Tibial nerve (tissue), 4 donors: ENCODE measurements around the gene VPS41. TPM values are rescaled to one million over a fixed set of nuclear protein-coding genes. Genes with fewer than 3 reads are reported as not detected.

Source experiments
- DNase-seq, 2 donors: peaks; one replicate each; pipeline ENCODE4 v3.0.0-alpha.2; 2019; ENCODE audit warnings: low spot score in 2 of 2
- H3K27ac ChIP-seq, 4 donors: fragments of 200-600 bp; sonication (generic) in 3 of 4; one replicate each; pipeline ENCODE4 v1.5.1; 2017 to 2019; ENCODE audit warnings: mild to moderate bottlenecking in 1 of 4
- H3K27me3 ChIP-seq, 2 donors: fragments of 200-600 bp; sonication (generic) in 1 of 2; one replicate each; pipeline versions ENCODE4 v1.5.1 to v1.6.0; 2017 to 2019
- H3K36me3 ChIP-seq, 3 donors: fragments of 200-600 bp; sonication (generic); one replicate each; pipeline ENCODE4 v1.5.1; 2018 to 2019
- H3K4me1 ChIP-seq, 4 donors: fragments of 200-600 bp; sonication (generic) in 3 of 4; one replicate each; pipeline ENCODE4 v1.5.1; 2017 to 2019
- H3K4me3 ChIP-seq, 4 donors: fragments of 200-600 bp; sonication (generic) in 3 of 4; one replicate each; pipeline ENCODE4 v1.5.1; 2017 to 2019; ENCODE audit warnings: mild to moderate bottlenecking in 1 of 4, moderate library complexity in 1 of 4
- H3K9me3 ChIP-seq, 4 donors: fragments of 200-600 bp; sonication (generic) in 3 of 4; one replicate each; pipeline ENCODE4 v1.5.1; 2017 to 2019
- EP300 ChIP-seq, 2 donors: sonication (generic); formaldehyde crosslinking; IDR thresholded peaks; one replicate each; pipeline ENCODE4 v1.6.1; 2017; ENCODE audit warnings: antibody characterized with exemption in 2 of 2, mild to moderate bottlenecking in 1 of 2
- POLR2A ChIP-seq, 2 donors: fragments of 450-650 bp; IDR thresholded peaks; one replicate each; pipeline ENCODE4 v1.6.1; 2017; ENCODE audit warnings: antibody characterized with exemption in 2 of 2, mild to moderate bottlenecking in 2 of 2, moderate library complexity in 2 of 2
- WGBS, 2 donors: methylation state at CpG; one replicate each; pipeline ENCODE4 v1.1.5; 2018; 5-methylcytosine and 5-hydroxymethylcytosine counted together
- total RNA-seq, 4 donors: library from RNA; depleted of rRNA; stranded (reverse); fragments of >200 nt; gene quantifications; one replicate each; pipeline ENCODE4 v1.1.0, GENCODE V29; 2016
- TF ChIP-seq, protein P1 (sequence below), 5 experiments: fragments of 200-600 bp in 3 of 5; fragments of 450-650 bp in 2 of 5; sonication (generic) in 3 of 5; IDR thresholded peaks; one replicate each; pipeline ENCODE4 v1.5.1; 2016 to 2019; ENCODE audit warnings: antibody characterized with exemption in 5 of 5, mild to moderate bottlenecking in 3 of 5, moderate library complexity in 2 of 5

Gene VPS41
- total RNA-seq, 4 donors from 2014 or later, result 31.2 to 47.5 (median 47.2) TPM

DNA sequence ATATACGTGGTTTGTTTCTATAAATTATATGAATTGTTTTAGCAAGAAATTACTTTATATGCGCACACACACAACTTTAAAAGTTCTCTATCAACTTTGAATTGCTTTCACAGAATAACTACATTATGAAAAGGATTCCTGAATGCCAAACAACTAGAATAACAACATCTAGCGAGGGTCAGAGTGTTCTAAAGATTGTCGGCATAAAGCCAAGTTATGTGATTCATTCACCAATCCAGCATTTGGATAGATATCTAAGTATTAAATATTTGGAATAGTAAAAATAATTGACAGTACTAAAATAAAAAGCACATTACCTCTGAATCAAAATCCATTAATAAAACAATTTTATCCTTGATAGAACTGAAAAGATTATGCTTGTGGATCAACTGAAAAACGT is 152.5 kb downstream of the VPS41 start:
- H3K36me3 ChIP-seq, result peaks cover 0 to 60% (median 0%) of the 10 kb centered on the region in 3 donors
- H3K27me3 ChIP-seq, result no peaks in the 10 kb centered on the region
- no peak for DNase-seq
- H3K4me1 ChIP-seq, result no peaks in the 10 kb centered on the region
- no peak overlapping the region for H3K4me3 ChIP-seq
- no peak overlapping the region for H3K27ac ChIP-seq
- no peak for TF ChIP-seq EP300 (IDR thresholded peaks at IDR 0.05)
- TF ChIP-seq, protein P1, sequence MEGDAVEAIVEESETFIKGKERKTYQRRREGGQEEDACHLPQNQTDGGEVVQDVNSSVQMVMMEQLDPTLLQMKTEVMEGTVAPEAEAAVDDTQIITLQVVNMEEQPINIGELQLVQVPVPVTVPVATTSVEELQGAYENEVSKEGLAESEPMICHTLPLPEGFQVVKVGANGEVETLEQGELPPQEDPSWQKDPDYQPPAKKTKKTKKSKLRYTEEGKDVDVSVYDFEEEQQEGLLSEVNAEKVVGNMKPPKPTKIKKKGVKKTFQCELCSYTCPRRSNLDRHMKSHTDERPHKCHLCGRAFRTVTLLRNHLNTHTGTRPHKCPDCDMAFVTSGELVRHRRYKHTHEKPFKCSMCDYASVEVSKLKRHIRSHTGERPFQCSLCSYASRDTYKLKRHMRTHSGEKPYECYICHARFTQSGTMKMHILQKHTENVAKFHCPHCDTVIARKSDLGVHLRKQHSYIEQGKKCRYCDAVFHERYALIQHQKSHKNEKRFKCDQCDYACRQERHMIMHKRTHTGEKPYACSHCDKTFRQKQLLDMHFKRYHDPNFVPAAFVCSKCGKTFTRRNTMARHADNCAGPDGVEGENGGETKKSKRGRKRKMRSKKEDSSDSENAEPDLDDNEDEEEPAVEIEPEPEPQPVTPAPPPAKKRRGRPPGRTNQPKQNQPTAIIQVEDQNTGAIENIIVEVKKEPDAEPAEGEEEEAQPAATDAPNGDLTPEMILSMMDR (IDR thresholded peaks at IDR 0.05), result no peak
- TF ChIP-seq POLR2A (IDR thresholded peaks at IDR 0.05), result no peak
- WGBS, 2 donors, result 41 to 48% methylated on average over 5 of the region's 5 CpGs
- no peaks in the 10 kb centered on the region for H3K9me3 ChIP-seq

DNA sequence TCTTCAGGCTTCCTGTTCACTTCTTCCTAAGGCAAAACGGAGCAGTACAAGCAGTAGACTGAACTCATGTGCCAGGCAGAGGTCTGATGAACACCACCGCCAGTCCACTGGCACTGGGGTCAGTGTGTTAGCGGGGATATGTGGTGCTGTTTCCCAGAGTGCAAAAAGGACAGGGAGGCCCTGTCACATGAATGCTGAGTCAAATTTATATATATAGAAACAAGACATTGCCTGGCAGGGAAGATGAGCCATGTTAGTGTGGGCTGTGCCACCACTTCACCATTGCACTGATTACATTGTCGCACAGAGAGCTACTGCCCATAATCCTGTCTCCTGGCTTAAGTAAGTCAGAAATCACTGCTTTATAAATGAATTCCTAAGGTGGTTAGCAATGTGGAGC is 155.6 kb downstream of the VPS41 start:
- no peak overlapping the region for H3K27ac ChIP-seq
- no peak for TF ChIP-seq POLR2A (IDR thresholded peaks at IDR 0.05)
- TF ChIP-seq, protein P1 (IDR thresholded peaks at IDR 0.05), result no peak
- no peak for TF ChIP-seq EP300 (IDR thresholded peaks at IDR 0.05)
- no peak overlapping the region for H3K4me3 ChIP-seq
- 95 to 97% methylated on average over 4 of the region's 4 CpGs for WGBS, 2 donors
- no peaks in the 10 kb centered on the region for H3K4me1 ChIP-seq
- DNase-seq, result no peak
- H3K27me3 ChIP-seq, result no peaks in the 10 kb centered on the region
- no peaks in the 10 kb centered on the region for H3K9me3 ChIP-seq
- peaks cover 0 to 59% (median 0%) of the 10 kb centered on the region in 3 donors for H3K36me3 ChIP-seq

DNA sequence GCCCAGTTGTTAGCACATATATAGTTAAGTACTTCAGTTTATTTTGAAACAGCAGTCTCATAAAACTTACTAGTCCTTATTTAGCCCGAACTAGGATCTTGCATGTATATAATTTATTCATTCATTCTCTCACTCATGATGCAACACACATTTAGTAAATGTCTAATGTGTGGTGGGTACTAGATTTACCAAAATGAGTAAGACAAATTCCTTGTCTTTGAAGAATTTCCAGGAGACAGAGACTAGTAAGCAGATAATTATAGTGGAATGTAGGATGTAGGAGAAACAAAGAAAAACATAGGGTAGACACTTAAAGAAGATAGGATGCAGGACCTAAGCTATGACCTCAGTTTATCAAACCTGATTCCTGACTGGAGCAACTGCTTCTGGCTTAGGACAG is 157.6 kb downstream of the VPS41 start:
- no peak for TF ChIP-seq EP300 (IDR thresholded peaks at IDR 0.05)
- TF ChIP-seq POLR2A (IDR thresholded peaks at IDR 0.05), result no peak
- TF ChIP-seq, protein P1 (IDR thresholded peaks at IDR 0.05), result no peak
- H3K4me1 ChIP-seq, result no peaks in the 10 kb centered on the region
- DNase-seq, result no peak
- H3K4me3 ChIP-seq, result no peak overlapping the region
- peaks cover 0 to 65% (median 0%) of the 10 kb centered on the region in 3 donors for H3K36me3 ChIP-seq
- no peaks in the 10 kb centered on the region for H3K27me3 ChIP-seq
- 79 to 83% methylated on average over 1 of the region's 1 CpG for WGBS, 2 donors
- H3K9me3 ChIP-seq, result no peaks in the 10 kb centered on the region
- no peak overlapping the region for H3K27ac ChIP-seq

DNA sequence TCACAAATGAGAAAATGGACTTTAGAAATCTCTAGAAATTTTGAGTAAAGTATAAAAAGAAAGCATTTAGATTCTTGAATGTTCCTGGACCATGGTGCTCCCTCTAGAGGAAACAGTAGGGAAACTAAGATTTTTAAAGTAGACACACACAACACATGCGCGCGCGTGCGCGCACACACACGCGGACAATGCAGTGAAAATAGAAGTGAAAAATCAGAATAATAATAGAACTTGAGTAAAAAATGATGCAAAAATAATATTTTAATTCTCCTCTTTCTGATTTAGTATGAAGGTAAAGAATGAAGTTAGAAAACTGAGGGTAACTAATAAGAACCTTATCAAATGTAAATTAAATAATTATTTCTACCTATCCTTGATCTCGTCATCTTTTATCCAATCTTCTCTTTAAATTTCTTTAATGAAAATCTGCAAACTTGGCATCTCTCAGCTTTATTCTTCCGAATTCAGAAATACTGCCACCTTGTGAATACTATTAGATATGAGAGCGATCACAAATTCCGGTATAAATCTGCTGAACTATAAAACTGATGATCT is 160.9 kb downstream of the VPS41 start:
- no peaks in the 10 kb centered on the region for H3K4me1 ChIP-seq
- H3K4me3 ChIP-seq, result no peak overlapping the region
- no peak for TF ChIP-seq POLR2A (IDR thresholded peaks at IDR 0.05)
- TF ChIP-seq, protein P1 (IDR thresholded peaks at IDR 0.05), result peak in 1 of 5 experiments; percentile 22
- no peaks in the 10 kb centered on the region for H3K27me3 ChIP-seq
- H3K9me3 ChIP-seq, result no peaks in the 10 kb centered on the region
- H3K27ac ChIP-seq, result no peak overlapping the region
- no peak for DNase-seq
- 85 to 90% methylated on average over 12 of the region's 12 CpGs for whole genome bisulfite sequencing, 2 donors
- H3K36me3 ChIP-seq, result peaks cover 0 to 66% (median 0%) of the 10 kb centered on the region in 3 donors

DNA sequence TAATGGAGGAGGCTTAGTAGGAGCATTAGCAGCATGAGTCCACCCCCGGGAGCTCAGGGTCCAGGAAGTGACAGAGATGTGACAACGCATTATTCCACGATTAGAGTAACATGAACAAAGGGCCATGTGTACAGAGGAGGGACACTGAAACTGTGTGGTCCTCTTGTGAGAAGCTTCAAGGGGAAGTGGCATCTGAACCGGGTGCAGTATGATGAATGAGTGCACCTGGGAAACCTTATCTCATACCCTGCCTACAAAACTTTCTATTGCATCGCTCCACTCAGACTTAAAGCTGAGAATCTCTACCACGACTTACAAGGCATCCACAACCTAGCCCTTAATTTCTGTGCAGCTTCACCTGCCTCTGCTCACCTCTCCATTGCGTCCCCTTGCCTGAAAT is 162.6 kb downstream of the VPS41 start:
- Histone ChIP-seq H3K4me3 (no peak overlapping the region), H3K27me3 (no peaks in the 10 kb centered on the region), H3K27ac (no peak overlapping the region), H3K36me3 (peaks cover 0 to 57% (median 6%) of the 10 kb centered on the region in 3 donors), H3K4me1 (no peaks in the 10 kb centered on the region), H3K9me3 (no peaks in the 10 kb centered on the region)
- DNase-seq, result no peak
- 76 to 80% methylated on average over 7 of the region's 7 CpGs for WGBS, 2 donors
- TF ChIP-seq, protein P1 (IDR thresholded peaks at IDR 0.05), result no peak
- no peak for TF ChIP-seq POLR2A (IDR thresholded peaks at IDR 0.05)
- no peak for TF ChIP-seq EP300 (IDR thresholded peaks at IDR 0.05)
